Endothelial cell of umbilical vein (primary cell): ENCODE results near the gene TNN. TPM values are rescaled to one million over a fixed set of nuclear protein-coding genes. Genes with fewer than 3 reads are reported as not detected.

Experiments used
- BruUV-seq: library from RNA; stranded (reverse); fragments of 400-500 nt; replicated peaks from 2 replicates; lab custom pipeline; 2021; lab: Mats Ljungman, UMichigan
- CTCF ChIA-PET: fragments of 300-600, 350-600 bp; sonication (Branson Sonifier 250); formaldehyde crosslinking; loops from one replicate; lab custom pipeline; 2021; ENCODE audit warnings: antibody characterized with exemption, inconsistent platforms; lab: Charles Lee
- POLR2A ChIA-PET: fragments of 300-600, 350-600 bp; sonication (Branson Sonifier 250); formaldehyde crosslinking; loops from one replicate; lab custom pipeline; 2021; ENCODE audit warnings: antibody characterized with exemption, inconsistent platforms; lab: Charles Lee
- DNase-seq: peaks from one replicate; pipeline ENCODE4 v3.0.0-alpha.2; 2011; ENCODE audit warnings: low read depth, low spot score
- FAIRE-seq: peaks from 2 replicates; lab custom pipeline; 2011; peaks lifted over from hg19 to GRCh38; lab: Jason Lieb, UNC
- H2AFZ ChIP-seq: 2 replicates; pipeline ENCODE4 v1.6.0; 2012; ENCODE audit warnings: low read depth, low read length, control low read depth, inconsistent platforms
- H3K27ac ChIP-seq: 2 replicates; pipeline ENCODE4 v1.5.1; 2011; ENCODE audit warnings: low read depth, mild to moderate bottlenecking, control low read depth, low read length, moderate library complexity; ENCODE audit not compliant: insufficient read depth
- H3K27me3 ChIP-seq, 2 experiments: 2 replicates each; pipeline versions ENCODE4 v1.6.0 to v1.6.1; 2011; ENCODE audit warnings: low read length in 2 of 2, mixed read lengths in 1 of 2; ENCODE audit not compliant: control insufficient read depth in 2 of 2, insufficient read depth in 2 of 2
- H3K36me3 ChIP-seq, 2 experiments: 2 replicates in 1 of 2; 3 replicates in 1 of 2; pipeline ENCODE4 v1.5.1; 2011; ENCODE audit warnings: low read length in 2 of 2, mild to moderate bottlenecking in 1 of 2, moderate library complexity in 1 of 2; ENCODE audit not compliant: control insufficient read depth in 2 of 2, insufficient read depth in 2 of 2; ENCODE audit errors: extremely low read depth in 1 of 2
- H3K4me1 ChIP-seq: 3 replicates; pipeline ENCODE4 v1.5.1; 2011; ENCODE audit warnings: mild to moderate bottlenecking, low read length; ENCODE audit not compliant: control insufficient read depth, insufficient read depth; ENCODE audit errors: extremely low read depth
- H3K4me2 ChIP-seq: 2 replicates; pipeline ENCODE4 v1.6.1; 2011; ENCODE audit warnings: low read length, control low read depth, mixed read lengths; ENCODE audit not compliant: insufficient read depth
- H3K4me3 ChIP-seq, 3 experiments: fragments of 200-600 bp in 1 of 3; sonication (generic), shearing (Covaris generic) in 1 of 3; replicated peaks in 1 of 3; 2 replicates each; pipeline ENCODE4 v1.5.1; 2011 to 2016; ENCODE audit warnings: control low read depth in 3 of 3, low read length in 3 of 3, mild to moderate bottlenecking in 2 of 3, inconsistent platforms in 1 of 3, low read depth in 1 of 3, moderate library complexity in 1 of 3; ENCODE audit not compliant: insufficient read depth in 1 of 3
- H3K79me2 ChIP-seq: 2 replicates; pipeline ENCODE4 v1.6.0; 2012; ENCODE audit warnings: low read length, inconsistent platforms; ENCODE audit not compliant: control insufficient read depth, insufficient read depth
- H3K9ac ChIP-seq: replicated peaks from 2 replicates; pipeline ENCODE3; 2011; ENCODE audit warnings: low read length, control low read depth; ENCODE audit not compliant: insufficient read depth; ENCODE audit errors: extremely low read depth
- H3K9me1 ChIP-seq: replicated peaks from 3 replicates; pipeline ENCODE4 v1.6.0; 2011; ENCODE audit warnings: mild to moderate bottlenecking, low read length; ENCODE audit not compliant: control insufficient read depth, insufficient read depth; ENCODE audit errors: extremely low read depth
- H3K9me3 ChIP-seq: replicated peaks from 2 replicates; pipeline ENCODE4 v1.5.1; 2012; ENCODE audit warnings: low read length, inconsistent platforms; ENCODE audit not compliant: control insufficient read depth, insufficient read depth
- H4K20me1 ChIP-seq: replicated peaks from 2 replicates; pipeline ENCODE3; 2011; ENCODE audit warnings: mild to moderate bottlenecking, low read length; ENCODE audit not compliant: control insufficient read depth, insufficient read depth; ENCODE audit errors: extremely low read depth
- EZH2 ChIP-seq: IDR thresholded peaks from 2 replicates; pipeline ENCODE4 v1.6.1; 2012; ENCODE audit warnings: borderline replicate concordance, low read depth, mild to moderate bottlenecking, moderate library complexity, low read length, inconsistent platforms; ENCODE audit not compliant: severe bottlenecking
- FOS ChIP-seq: IDR thresholded peaks from 2 replicates; pipeline ENCODE4 v1.6.1; 2011; ENCODE audit warnings: mild to moderate bottlenecking, low read length, moderate library complexity, borderline replicate concordance; ENCODE audit not compliant: insufficient read depth
- GATA2 ChIP-seq: IDR thresholded peaks from 2 replicates; pipeline ENCODE4 v1.7.0; 2011; ENCODE audit warnings: low read depth, mild to moderate bottlenecking, moderate library complexity, mixed read lengths, low read length; ENCODE audit not compliant: insufficient read length, insufficient read depth
- JUN ChIP-seq: IDR thresholded peaks from 2 replicates; pipeline ENCODE4 v1.6.1; 2011; ENCODE audit warnings: borderline replicate concordance, low read depth; ENCODE audit not compliant: insufficient read length, insufficient read depth
- MYC ChIP-seq: IDR thresholded peaks from one replicate; pipeline ENCODE4 v1.6.1; 2011; ENCODE audit warnings: mild to moderate bottlenecking, low read depth, low read length
- POLR2A ChIP-seq: IDR thresholded peaks from 2 replicates; pipeline ENCODE4 v1.6.1; 2012; ENCODE audit warnings: low read depth, mild to moderate bottlenecking, control low read depth, low read length
- POLR2AphosphoS5 ChIP-seq: IDR thresholded peaks from 2 replicates; pipeline ENCODE4 v1.6.1; 2012; ENCODE audit warnings: low read depth, mild to moderate bottlenecking, control low read depth, low read length, moderate library complexity; ENCODE audit not compliant: insufficient read depth
- dilution Hi-C: fragments of 300-500 bp; cut with MboI; formaldehyde crosslinking; loops from one replicate; pipeline ENCODE4 v1.15.0; 2019; ENCODE audit warnings: low sequenced_read_pairs; ENCODE audit not compliant: extremely low pct_ligation_motif_present
- intact Hi-C: fragments of 100-400 bp; cut with micrococcal nuclease; formaldehyde crosslinking; loops from one replicate; pipeline ENCODE4 v1.10.0; 2022
- polyA plus RNA-seq, 4 experiments: library from polyadenylated mRNA; depleted of rRNA in 3 of 4; stranded (reverse) in 3 of 4; unstranded in 1 of 4; fragments of >200 nt; gene quantifications; 2 replicates each; pipeline versions ENCODE4 v1.2.1 to v1.2.3, GENCODE V29; 2011 to 2012; ENCODE audit warnings: missing spikeins in 1 of 4
- total RNA-seq: library from RNA; stranded (reverse); gene quantifications from 2 replicates; pipeline ENCODE4 v1.2.3, GENCODE V29; 2021
- TF ChIP-seq, protein P1 (sequence below), 2 donors: IDR thresholded peaks; 1 replicate in 1 of 2; 2 replicates in 1 of 2; pipeline ENCODE4 v1.5.1; 2011; ENCODE audit warnings: low read length in 2 of 2, mild to moderate bottlenecking in 2 of 2, moderate library complexity in 2 of 2, control low read depth in 1 of 2, inconsistent platforms in 1 of 2, low read depth in 1 of 2; ENCODE audit not compliant: insufficient read depth in 1 of 2; ENCODE audit errors: extremely low read depth in 1 of 2
- TF ChIP-seq, protein P2 (sequence below): IDR thresholded peaks from 2 replicates; pipeline ENCODE4 v1.6.1; 2011; ENCODE audit not compliant: insufficient read depth, insufficient read length

Gene TNN
- total and polyA plus RNA-seq, 2 donors (not counting 3 experiments of a cell fraction or from before 2014, with no cell fraction given): not detected

DNA sequence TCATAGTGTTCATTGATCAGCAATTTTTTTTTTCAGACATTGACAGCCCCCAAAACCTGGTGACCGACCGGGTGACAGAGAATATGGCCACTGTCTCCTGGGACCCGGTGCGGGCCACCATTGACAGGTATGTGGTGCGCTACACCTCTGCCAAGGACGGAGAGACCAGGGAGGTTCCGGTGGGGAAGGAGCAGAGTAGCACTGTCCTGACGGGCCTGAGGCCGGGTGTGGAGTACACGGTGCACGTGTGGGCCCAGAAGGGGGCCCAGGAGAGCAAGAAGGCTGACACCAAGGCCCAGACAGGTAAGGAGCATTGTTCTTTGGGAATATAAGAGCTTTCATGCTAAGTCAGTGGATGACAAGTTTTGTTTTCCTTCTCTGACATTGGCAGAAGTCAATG lies 49.3 kb downstream of the TNN start:
- no peak overlapping the region for H2AFZ ChIP-seq
- no peak for DNase-seq
- H3K9ac ChIP-seq: no peak overlapping the region
- H3K9me1 ChIP-seq: no peaks in the 10 kb centered on the region
- no peaks in the 10 kb centered on the region for H3K36me3 ChIP-seq
- dilution Hi-C loops (no loop called here), intact Hi-C loops (no loop called here)
- no peaks in the 10 kb centered on the region for H3K79me2 ChIP-seq
- no peaks in the 10 kb centered on the region for H3K9me3 ChIP-seq
- H3K27ac ChIP-seq: no peak overlapping the region
- no peaks in the 10 kb centered on the region for H3K4me1 ChIP-seq
- FAIRE-seq: no peak
- ChIA-PET CTCF (interaction anchor here (9.8 kb wide), 1 partner anchor 9 kb away, joined by 85 read pairs; no protein-coding TSS in a partner anchor), POLR2A (no interaction called here)
- H3K27me3 ChIP-seq: no peaks in the 10 kb centered on the region
- no peaks in the 10 kb centered on the region for H4K20me1 ChIP-seq
- no TSS peak for BruUV-seq
- no peak for TF ChIP-seq EZH2
- no peak overlapping the region for H3K4me2 ChIP-seq
- no peak overlapping the region for H3K4me3 ChIP-seq

DNA sequence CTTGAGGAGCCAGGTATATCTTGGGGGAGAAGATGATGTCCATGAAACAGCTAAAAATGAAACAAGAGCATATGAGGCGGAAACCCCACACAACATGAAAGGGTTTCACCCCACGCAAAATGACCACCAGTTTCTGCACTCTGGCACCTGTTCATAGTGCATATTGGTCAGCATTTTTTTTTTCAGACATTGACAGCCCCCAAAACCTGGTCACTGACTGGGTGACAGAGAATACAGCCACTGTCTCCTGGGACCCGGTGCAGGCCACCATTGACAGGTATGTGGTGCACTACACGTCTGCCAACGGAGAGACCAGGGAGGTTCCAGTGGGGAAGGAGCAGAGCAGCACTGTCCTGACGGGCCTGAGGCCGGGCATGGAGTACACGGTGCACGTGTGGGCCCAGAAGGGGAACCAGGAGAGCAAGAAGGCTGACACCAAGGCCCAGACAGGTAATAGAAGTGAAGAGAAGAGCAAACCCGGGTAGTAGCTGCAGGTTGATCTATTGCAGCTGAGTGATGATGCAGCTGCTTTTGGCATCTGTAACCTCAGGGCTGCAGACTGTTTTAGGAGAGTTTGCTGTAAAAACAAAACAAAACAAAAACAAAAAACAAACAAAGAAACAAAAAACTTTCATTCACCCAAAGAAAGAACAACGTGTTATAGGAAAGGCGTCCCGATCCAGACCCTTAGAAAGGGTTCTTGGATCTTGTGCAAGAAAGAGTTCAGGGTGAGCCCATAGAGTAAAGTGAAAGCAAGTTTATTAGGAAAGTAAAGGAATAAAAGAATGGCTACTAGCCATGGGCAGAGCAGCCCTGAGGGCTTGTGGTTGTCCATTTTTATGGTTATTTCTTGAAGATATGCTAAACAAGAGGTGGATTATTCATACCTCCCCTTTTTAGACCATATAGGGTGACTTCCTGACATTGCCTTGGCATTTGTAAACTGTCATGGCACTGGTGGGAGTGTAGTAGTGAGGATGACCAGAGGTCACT lies 51.0 kb downstream of the TNN start:
- Histone ChIP-seq H2AFZ (no peak overlapping the region), H3K27ac (no peak overlapping the region), H4K20me1 (no peaks in the 10 kb centered on the region), H3K4me1 (no peaks in the 10 kb centered on the region), H3K9ac (no peak overlapping the region), H3K4me2 (no peak overlapping the region), H3K9me3 (no peaks in the 10 kb centered on the region), H3K27me3 (no peaks in the 10 kb centered on the region), H3K36me3 (no peaks in the 10 kb centered on the region), H3K79me2 (no peaks in the 10 kb centered on the region), H3K4me3 (no peak overlapping the region), H3K9me1 (no peaks in the 10 kb centered on the region)
- FAIRE-seq: no peak
- no peak for DNase-seq
- CTCF ChIA-PET: no interaction called here
- no peak for TF ChIP-seq POLR2A
- TF ChIP-seq, protein P1, sequence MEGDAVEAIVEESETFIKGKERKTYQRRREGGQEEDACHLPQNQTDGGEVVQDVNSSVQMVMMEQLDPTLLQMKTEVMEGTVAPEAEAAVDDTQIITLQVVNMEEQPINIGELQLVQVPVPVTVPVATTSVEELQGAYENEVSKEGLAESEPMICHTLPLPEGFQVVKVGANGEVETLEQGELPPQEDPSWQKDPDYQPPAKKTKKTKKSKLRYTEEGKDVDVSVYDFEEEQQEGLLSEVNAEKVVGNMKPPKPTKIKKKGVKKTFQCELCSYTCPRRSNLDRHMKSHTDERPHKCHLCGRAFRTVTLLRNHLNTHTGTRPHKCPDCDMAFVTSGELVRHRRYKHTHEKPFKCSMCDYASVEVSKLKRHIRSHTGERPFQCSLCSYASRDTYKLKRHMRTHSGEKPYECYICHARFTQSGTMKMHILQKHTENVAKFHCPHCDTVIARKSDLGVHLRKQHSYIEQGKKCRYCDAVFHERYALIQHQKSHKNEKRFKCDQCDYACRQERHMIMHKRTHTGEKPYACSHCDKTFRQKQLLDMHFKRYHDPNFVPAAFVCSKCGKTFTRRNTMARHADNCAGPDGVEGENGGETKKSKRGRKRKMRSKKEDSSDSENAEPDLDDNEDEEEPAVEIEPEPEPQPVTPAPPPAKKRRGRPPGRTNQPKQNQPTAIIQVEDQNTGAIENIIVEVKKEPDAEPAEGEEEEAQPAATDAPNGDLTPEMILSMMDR (IDR thresholded peaks at IDR 0.05; ENCODE audit: extremely low read depth in 1 of 2, insufficient read depth in 1 of 2, low read depth in 1 of 2, low read length in 2 of 2): no peak
- no peak for TF ChIP-seq FOS
- TF ChIP-seq GATA2: no peak
- TF ChIP-seq MYC: no peak
- no peak for TF ChIP-seq POLR2AphosphoS5
- TF ChIP-seq JUN: no peak
- TF ChIP-seq, protein P2, sequence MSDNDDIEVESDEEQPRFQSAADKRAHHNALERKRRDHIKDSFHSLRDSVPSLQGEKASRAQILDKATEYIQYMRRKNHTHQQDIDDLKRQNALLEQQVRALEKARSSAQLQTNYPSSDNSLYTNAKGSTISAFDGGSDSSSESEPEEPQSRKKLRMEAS: no peak
- TF ChIP-seq EZH2: no peak
- BruUV-seq: no TSS peak
- dilution Hi-C loops (no loop called here), intact Hi-C loops (no loop called here)
- POLR2A ChIA-PET: no interaction called here
